HG03139 (cell line): ENCODE measurements around the gene SULT6B1.
"Not testable (repeated sequence)": the region's sequence is repeated elsewhere in the genome, so short reads cannot be mapped to it uniquely, and the experiment has no call there.

Experiments
- ATAC-seq: cut with Tn5 transposase; IDR thresholded peaks from one replicate; pipeline ENCODE4 v1.9.1; 2021; ENCODE audit not compliant: unreplicated experiment

Gene SULT6B1

DNA sequence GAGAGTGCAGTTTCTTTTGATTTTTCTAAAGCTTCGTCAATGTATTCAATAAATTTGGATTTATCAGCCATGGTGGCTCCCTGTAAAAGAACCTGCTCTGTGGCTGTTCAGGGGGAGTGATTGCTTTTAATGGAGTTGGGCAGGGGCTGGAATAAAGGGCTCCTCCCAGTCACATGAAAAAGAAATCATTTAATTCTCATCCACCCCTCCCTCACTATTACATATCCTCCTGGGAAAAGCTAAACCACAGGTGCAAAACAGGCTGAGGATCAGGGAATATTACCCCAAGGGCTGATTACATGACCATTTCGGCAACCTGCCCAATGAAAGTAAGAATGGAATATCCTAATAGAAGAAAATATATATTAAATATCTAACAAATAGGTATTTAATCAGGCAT lies at the start of gene SULT6B1:
TSS of gene SULT6B1 (minus strand) at position 101 of the 400 bp plus-strand sequence. CDS start at position 71, 30 bp downstream.
- no peak for ATAC-seq

- no peak for ATAC-seq
These were observed 43.9 kb upstream of the SULT6B1 start for GRCh38 chr2:37232131-37232933.

DNA sequence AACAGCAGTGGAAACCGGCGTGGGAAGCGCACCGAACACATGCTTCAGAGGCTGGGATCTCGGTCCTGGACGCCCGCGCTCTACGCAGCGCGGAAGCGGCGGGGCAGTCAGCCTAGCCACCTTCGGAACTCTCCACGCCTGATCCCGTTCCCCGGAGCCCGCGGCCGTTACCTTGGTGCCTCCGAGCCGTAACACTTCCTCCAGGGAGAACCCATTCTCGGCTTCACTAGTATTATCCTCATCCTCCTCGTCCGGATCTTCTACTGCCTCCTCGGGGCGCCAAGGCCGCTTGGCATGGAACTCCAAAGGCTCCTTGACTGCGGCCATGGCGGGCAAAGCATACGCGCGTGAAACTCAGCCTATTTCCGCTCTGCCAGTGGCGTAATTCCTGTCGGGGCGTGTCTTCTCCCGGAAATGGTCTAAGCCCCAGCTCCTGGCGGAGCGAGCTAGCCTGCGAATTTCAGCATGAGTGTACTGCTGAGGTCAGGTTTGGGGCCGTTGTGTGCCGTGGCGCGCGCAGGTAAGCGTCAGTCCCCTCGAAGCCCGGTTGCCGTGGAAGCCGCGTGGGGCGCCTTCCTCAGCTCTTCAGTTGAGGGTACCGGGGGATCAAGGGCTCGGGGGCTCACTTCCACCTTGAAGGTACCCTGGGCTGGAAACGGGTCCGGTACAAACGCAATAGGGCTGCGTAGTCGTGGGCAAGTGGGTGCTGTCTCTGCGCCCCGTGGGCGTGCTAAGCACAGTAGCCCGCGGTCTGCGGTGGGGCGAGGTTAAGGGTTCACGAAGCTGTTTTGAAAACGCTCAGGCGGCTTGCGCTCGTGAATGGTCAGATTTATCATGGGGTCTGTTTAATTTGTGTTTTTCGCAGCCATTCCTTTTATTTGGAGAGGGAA lies 43.0 kb upstream of the SULT6B1 start, which contains the start of the genes CEBPZ and NDUFAF7:
TSS of gene CEBPZ (minus strand) at position 356 of the 890 bp plus-strand sequence. CDS start at position 327, 29 bp downstream.
TSS of gene NDUFAF7 (plus strand) at position 418 of the 890 bp plus-strand sequence. CDS start at position 466, 48 bp downstream.
- peak; percentile 95 for ATAC-seq

GRCh38 chr2:37230581-37230980 lies 42.1 kb upstream of the SULT6B1 start:
- no peak for ATAC-seq

DNA sequence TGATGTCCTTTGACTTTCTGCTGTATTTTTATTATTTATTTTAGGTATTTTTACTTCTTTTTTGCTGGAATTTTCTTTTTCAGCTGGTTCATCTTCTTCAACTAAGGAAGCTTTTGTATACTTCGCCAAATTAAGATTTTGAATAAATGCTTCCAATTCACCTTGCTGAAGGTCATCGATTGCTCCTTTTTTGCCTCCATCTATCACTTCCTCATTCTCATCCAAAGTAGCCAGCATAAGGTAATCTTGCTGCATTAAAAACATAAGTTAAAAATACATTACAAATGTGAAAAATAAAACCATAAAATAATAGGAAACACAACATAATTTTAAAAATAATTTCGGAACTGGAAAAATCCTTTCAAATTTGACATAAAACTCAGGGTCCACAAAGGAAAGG lies 40.3 kb upstream of the SULT6B1 start:
- no peak for ATAC-seq

GRCh38 chr2:37226863-37227262 lies 38.4 kb upstream of the SULT6B1 start:
- no peak for ATAC-seq

GRCh38 chr2:37225129-37225528 lies 36.7 kb upstream of the SULT6B1 start:
- ATAC-seq: not testable (repeated sequence)

DNA sequence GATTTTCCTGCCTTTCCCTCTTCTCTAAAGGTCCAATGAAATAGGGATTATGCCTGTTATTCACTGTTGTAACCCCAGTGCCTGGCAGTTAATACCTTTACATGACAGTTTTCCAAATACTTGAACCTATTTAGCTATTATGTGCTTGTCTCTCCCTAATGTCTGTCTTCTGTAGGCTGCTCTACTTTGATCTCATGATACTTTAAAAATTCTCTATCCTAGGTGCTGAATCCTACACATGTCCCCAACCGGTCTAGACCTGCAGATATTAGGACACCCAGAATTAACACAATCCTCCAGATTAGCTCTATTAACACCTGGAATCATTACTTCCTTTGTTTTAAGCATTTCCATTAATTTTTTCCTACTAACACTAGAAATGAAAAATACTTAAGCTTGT lies 35.6 kb upstream of the SULT6B1 start:
- no peak for ATAC-seq

GRCh38 chr2:37223131-37223530 lies 34.7 kb upstream of the SULT6B1 start:
- no peak for ATAC-seq

DNA sequence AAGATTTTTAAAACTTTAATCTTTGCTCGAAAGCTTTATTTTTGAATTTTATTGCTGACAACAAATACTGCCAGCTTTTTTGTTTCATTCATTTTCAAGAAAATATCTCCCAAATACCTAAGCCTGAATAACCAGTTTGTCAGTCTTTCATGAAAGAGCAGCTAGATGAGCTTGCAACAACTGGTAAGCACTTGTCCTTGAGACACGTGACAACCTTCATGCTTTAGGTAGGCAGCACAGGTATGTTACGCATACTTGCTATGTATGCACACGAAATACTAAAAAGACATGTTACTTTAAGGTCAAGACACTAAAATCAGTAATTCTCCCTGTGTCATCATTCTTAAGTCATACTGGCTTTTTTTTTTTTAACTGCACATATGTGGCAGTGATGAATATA lies 30.6 kb upstream of the SULT6B1 start:
- no peak for ATAC-seq

GRCh38 chr2:37215250-37215649 lies 26.8 kb upstream of the SULT6B1 start:
- no peak for ATAC-seq

DNA sequence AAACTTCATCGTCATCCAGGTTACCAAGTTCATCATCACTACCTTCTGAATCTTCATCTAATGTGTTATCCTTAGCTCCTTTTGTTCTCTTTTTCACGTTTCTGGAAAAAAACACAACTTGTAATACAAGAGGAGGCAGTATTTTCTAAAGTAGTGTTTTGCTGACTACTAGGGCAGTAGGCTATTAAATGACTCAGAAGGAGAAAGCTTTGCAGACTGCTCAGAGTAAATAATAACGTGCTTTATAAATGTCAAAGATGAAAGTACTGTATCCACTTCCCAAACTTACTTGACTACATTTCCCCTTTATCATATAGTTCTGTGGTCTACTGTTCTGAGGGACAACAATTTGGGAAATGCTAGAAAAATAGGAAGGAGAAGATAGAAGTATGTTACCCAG lies 23.5 kb upstream of the SULT6B1 start:
- ATAC-seq: no peak

- ATAC-seq: no peak
These were observed 22.7 kb upstream of the SULT6B1 start for GRCh38 chr2:37211212-37211611.

- not testable (repeated sequence) for ATAC-seq
These were observed 18.3 kb upstream of the SULT6B1 start for GRCh38 chr2:37206760-37207159.

- no peak for ATAC-seq
These were observed 17.3 kb upstream of the SULT6B1 start for GRCh38 chr2:37205689-37206341.

DNA sequence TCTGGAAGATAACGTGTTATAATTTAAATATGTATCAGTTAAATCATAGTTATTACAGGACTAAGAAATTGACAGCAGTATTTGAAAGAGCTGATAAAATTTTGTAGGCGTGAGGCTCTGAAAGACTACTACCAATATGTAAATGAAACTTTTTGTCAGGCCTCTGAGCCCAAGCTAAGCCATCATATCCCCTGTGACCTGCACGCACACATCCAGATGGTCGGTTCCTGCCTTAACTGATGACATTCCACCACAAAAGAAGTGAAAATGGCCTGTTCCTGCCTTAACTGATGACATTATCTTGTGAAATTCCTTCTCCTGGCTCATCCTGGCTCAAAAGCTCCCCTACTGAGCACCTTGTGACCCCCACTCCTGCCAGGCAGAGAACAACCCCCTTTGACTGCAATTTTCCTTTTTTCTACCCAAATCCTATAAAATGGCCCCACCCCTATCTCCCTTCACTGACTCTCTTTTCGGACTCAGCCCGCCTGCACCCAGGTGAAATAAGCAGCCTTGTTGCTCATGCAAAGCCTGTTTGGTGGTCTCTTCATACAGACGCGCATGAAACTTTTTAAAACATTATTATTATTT lies 16.7 kb upstream of the SULT6B1 start:
- ATAC-seq: not testable (repeated sequence)

DNA sequence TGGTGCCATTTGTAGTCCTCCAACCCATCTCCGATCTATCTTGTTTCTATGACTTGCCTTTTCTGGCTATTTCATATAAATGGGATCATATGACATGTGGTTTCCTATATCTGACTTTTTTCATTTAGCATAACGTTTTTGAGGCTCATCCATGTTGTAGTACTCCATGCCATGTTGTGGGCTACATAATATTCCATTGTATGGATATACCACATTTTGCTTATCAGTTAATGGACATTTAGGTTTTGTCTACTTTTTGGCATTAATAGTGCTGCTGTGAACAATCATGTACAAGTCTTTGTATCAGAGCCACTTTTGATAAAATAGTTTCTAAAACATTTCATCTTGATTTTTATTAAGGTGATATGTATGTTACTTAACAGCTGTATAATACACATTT lies 15.2 kb upstream of the SULT6B1 start:
- ATAC-seq: no peak

GRCh38 chr2:37201766-37202165 lies 13.3 kb upstream of the SULT6B1 start:
- ATAC-seq: no peak

DNA sequence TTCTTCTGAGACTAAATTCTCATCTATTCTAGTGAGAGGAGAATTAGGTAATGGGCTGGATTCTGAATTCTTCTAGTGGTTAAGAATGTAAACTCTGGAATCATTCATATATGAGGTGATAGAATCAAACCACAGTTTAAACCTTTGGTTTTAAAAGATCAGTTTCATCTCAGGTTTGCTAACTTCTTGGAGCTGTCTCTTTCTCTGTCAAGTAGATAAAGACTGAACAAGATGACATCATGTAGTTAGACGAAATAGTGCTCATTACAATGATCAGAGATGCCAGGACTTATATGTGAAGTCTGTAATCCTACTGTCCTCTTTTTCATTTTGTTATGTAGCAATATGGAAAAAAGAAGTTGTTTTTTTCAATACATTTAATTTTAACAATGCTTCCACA lies 12.7 kb upstream of the SULT6B1 start:
- no peak for ATAC-seq

- no peak for ATAC-seq
These were observed 10.2 kb upstream of the SULT6B1 start for GRCh38 chr2:37198681-37199065.
